Measurements from ENCODE around the gene ESYT2.

The ESYT2 gene

GRCh38 chr7:158802535-158803366 lies 26.6 kb downstream of the ESYT2 start:
- DNase-seq = no peak

- DNase-seq = no peak
Measured at GRCh38 chr7:158798741-158799140, 30.6 kb downstream of the ESYT2 start.

- no peak for DNase-seq
Measured at GRCh38 chr7:158796667-158797066, 32.6 kb downstream of the ESYT2 start.

GRCh38 chr7:158795272-158795671 lies 34.0 kb downstream of the ESYT2 start:
- DNase-seq = no peak

- DNase-seq = no peak
Measured at GRCh38 chr7:158791107-158791506, 38.2 kb downstream of the ESYT2 start.

GRCh38 chr7:158789842-158790241 lies 39.5 kb downstream of the ESYT2 start:
- DNase-seq = no peak

- no peak for DNase-seq
Measured at GRCh38 chr7:158786898-158787297, 42.4 kb downstream of the ESYT2 start.

- no peak for DNase-seq
Measured at GRCh38 chr7:158784270-158784669, 45.0 kb downstream of the ESYT2 start.

GRCh38 chr7:158783595-158783994 lies 45.7 kb downstream of the ESYT2 start:
- DNase-seq = no peak

- no peak for DNase-seq
Measured at GRCh38 chr7:158782761-158783401, 46.4 kb downstream of the ESYT2 start.

GRCh38 chr7:158781974-158782664 lies 47.2 kb downstream of the ESYT2 start:
- no peak for DNase-seq

- no peak for DNase-seq
Measured at GRCh38 chr7:158781217-158781973, 47.9 kb downstream of the ESYT2 start.

GRCh38 chr7:158779061-158780000 lies 50.0 kb downstream of the ESYT2 start:
- no peak for DNase-seq

GRCh38 chr7:158778471-158778870 lies 50.8 kb downstream of the ESYT2 start:
- no peak for DNase-seq

GRCh38 chr7:158777793-158778192 lies 51.5 kb downstream of the ESYT2 start:
- no peak for DNase-seq

- no peak for DNase-seq
Measured at GRCh38 chr7:158776474-158776873, 52.8 kb downstream of the ESYT2 start.

GRCh38 chr7:158774952-158775351 lies 54.4 kb downstream of the ESYT2 start:
- no peak for DNase-seq

- DNase-seq = no peak
Measured at GRCh38 chr7:158772916-158773315, 56.4 kb downstream of the ESYT2 start.

GRCh38 chr7:158771213-158771834 lies 58.0 kb downstream of the ESYT2 start:
- no peak for DNase-seq

- DNase-seq = no peak
Measured at GRCh38 chr7:158767707-158768106, 61.6 kb downstream of the ESYT2 start.

- DNase-seq = no peak
Measured at GRCh38 chr7:158766570-158767281, 62.6 kb downstream of the ESYT2 start.

Data from NCI-H187 treated with DMSO at 0.1 percent for 48 hours (cell line).